HCEC 1CT (cell line): ENCODE measurements around the gene TESK2.

ENCODE experiments used
- DNase-seq: peaks from one replicate; pipeline ENCODE4 v3.0.0-alpha.2; 2017

Gene TESK2

DNA sequence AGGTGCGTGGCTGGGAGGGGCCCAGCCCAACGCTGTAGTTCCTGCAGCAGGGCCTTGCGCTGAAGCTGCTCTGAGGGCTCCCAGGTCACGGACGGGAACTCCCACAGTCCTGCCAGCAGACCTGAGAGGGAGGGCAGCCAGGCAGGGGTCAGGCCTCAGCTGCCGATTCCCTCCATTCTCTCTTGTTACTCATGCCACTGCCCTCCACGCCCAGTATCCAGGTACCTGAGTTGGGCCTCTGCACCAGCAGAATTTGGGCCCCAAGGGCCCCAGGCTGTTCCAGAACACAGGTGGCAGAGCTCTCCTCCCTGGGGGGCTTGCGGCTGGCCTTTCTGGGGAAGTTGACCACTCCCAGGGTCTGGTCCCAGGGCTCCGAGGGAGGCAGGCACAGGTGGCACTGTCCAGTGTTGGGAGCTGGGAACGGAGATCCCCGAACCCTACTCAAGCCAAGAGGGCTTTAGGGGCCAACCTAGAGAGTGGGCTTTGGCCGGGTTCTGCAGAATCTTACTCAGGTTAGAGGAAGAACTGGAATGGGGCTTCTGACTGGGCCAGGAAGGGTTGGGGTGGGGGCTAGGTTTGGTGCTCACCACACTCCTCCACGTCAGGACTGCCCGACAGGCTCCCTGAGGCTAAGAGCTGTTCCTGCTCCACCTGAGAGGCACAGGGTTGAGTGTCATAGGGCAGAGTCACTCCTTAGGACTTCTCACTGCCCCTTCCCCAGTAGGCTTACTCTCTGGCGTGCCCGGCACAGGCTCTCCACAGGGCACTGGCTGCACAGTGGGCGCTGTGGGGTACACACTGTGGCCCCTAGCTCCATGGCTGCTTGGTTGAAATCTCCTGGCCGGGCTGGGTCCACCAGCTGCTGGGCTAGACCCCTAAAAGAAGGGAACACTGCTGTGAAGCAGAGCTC is 159.3 kb downstream of the TESK2 start:
- DNase-seq = no peak

GRCh38 chr1:45329445-45329844 is 161.5 kb downstream of the TESK2 start:
- DNase-seq = no peak

- DNase-seq = no peak
These were observed 162.3 kb downstream of the TESK2 start for GRCh38 chr1:45328680-45329079.

DNA sequence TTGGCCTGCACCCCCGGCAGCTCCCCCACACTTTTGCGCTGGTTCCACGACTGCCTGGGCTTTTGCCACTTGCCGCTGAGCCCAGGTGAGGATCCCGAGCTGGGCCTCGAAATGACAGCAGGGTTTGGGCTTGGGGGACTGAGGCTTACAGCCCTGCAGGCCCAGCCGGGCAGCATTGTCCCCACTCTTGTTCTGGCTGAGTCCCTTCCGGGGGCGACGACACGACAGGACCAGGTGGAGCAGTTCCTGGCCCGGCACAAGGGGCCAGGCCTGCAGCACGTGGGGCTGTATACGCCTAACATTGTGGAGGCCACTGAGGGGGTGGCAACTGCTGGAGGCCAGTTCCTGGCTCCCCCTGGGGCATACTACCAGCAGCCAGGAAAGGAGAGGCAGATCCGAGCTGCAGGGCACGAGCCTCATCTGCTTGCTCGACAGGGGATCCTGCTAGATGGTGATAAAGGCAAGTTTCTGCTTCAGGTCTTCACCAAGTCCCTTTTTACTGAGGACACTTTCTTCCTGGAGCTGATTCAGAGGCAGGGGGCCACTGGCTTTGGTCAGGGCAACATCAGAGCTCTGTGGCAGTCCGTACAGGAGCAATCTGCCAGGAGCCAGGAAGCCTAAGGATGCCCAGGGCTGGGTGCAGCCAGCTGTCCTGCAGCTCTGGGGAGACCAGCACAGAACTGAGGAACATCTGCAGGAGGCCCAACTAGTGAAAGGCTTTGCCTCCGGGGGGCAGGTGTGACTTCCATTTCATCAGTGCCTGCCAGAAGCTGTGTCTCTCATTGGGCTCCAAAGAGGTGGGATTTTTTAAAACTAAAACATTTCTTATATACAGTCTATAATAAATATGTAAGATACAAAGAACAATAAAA is 163.1 kb downstream of the TESK2 start:
- no peak for DNase-seq

GRCh38 chr1:45326627-45327623 is 164.0 kb downstream of the TESK2 start, which contains the start of gene HPDL:
TSS of gene HPDL (plus strand) at chr1:45326895. CDS start at chr1:45327149, 254 bp downstream.
- DNase-seq = no peak

- no peak for DNase-seq
These were observed 165.0 kb downstream of the TESK2 start for GRCh38 chr1:45325851-45326506.

DNA sequence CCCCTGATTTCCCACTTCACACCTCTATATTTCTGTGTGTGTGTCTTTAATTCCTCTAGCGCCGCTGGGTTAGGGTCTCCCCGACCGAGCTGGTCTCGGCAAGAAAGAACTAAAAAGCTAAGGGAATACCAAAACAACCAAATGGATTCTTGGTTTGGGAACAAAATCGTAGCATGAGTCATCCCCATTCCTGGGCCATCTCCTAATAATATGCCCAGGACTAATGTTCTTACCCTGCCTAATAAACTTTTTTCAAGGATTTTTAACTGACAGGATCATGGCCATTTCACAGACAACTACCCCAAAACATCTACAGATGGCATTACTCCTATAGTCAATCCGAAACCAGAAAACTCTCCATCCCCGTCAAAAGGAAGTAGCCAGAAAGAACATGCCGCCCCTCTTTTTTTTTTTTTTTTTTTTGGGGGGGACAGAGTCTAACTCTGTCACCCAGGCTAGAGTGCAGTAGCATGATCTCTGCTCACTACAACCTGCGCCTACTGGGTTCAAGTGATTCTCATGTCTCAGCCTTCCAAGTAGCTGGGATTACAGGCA is 168.4 kb downstream of the TESK2 start:
- DNase-seq = no peak

- no peak for DNase-seq
These were observed 169.5 kb downstream of the TESK2 start for GRCh38 chr1:45321444-45321843.

DNA sequence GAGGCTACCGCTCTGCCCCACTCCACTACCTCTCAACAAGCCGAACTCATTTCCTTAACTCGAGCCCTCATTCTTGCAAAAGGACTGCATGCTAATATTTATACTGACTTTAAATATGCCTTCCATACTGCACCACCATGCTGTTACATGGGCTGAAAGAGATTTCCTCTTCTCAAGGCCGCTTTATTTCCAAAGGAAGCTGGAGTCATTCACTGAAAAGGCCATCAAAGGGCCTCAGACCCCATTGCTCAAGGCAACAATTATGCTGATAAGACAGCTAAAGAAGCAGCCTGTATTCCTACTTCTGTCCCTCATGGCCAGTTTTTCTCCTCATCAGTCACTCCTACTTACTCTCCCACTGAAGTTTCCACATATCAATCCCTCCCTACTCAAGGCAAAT is 171.2 kb downstream of the TESK2 start:
- DNase-seq = no peak

GRCh38 chr1:45317166-45317565 is 173.8 kb downstream of the TESK2 start:
- no peak for DNase-seq

- no peak for DNase-seq
These were observed 176.7 kb downstream of the TESK2 start for GRCh38 chr1:45314266-45314665.

DNA sequence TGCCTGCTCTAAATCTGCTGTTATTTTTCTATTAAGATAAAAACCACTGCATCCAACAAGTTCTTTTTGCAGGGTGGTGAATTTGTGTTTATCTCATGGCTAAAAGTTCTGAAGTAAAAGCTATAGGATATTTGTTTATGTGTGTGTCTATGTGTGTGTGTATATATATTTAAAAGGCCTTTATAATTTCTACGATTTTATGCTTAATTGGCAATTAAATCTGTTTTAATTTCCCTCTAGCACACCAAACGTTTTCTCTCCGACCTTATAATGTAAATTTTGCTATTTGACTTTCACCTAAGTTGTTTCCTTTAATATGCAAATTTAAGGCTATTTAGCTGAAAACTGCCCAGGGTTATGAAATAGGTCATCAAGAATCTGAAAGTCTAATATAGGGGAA is 184.1 kb downstream of the TESK2 start:
- DNase-seq = no peak

- DNase-seq = peak; percentile 56
These were observed 184.6 kb downstream of the TESK2 start for GRCh38 chr1:45306319-45306718.

DNA sequence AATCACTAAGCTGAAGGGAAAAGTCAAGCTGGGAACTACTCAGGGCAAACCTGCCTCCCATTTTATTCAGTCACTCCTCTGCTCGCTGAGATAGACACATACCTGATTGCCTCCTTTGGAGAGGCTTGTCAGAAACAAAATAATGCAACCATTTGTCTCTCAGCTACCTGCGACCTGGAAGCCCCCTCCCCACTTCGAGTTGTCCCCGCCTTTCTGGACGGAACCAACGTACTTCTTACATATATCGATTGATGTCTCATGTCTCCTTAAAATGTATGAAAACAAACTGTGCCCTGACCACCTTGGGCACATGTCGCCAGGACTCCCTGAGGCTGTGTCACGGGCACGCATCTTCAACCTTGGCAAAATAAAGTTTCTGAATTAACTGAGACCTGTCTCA is 185.7 kb downstream of the TESK2 start:
- no peak for DNase-seq

- DNase-seq = peak; percentile 13
These were observed 186.5 kb downstream of the TESK2 start for GRCh38 chr1:45304311-45305081.

DNA sequence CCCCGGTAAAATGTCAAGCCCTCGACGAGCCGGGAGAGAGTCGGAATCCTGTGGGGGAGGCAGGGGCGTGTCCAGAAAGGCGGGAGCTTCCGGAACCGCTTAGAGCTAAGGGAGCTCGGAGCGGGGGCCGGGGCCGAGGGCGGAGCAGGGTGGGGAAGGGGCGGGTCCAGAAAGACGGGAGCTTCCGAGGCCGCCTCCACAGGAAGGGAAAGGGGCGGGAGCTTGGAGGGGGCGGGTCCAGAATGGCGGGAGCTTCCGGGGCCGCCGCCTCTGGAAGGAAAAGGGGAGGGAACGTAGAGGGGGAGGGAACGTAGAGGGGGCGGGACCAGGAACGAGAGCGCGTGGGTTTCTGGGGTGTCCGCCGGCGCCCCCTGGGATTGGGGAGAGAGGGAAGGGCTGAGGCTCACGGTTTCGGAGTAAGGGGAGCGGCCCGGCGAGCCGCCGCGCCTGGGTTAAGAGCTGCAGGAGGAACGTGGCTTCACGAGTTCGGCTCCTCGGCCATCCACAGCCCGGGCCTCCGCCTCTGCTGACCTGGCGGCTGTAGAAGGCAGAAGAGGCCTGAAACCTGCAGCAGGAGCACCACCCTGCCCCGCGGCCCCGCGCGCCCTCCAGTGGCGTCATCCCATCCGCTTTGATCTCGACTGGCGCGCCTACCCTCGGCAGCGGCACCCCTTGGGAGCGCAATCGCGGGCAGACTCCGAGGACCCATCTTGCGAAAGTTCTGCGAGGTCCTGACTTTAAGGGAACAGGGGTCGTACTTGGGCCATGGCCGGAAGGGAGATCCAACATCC is 187.2 kb downstream of the TESK2 start:
- peak; percentile 98 for DNase-seq

GRCh38 chr1:45302505-45303150 is 188.3 kb downstream of the TESK2 start:
- DNase-seq = no peak

DNA sequence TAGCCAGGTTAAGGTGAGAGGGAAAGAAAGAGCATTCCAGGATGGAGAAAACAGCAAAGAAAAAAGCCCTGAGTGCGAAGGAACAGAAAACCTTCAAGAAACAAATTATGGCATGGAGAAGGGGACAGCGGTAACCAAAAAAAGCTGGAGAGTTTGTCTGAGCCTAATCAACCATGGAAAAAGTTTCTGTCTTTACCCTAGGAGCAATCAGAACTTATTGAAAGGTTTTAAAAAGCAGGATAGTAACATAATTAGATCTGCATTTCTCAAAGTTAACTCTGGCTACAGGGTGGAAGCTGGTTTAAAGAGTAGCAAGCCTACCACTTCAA is 190.3 kb downstream of the TESK2 start:
- no peak for DNase-seq

DNA sequence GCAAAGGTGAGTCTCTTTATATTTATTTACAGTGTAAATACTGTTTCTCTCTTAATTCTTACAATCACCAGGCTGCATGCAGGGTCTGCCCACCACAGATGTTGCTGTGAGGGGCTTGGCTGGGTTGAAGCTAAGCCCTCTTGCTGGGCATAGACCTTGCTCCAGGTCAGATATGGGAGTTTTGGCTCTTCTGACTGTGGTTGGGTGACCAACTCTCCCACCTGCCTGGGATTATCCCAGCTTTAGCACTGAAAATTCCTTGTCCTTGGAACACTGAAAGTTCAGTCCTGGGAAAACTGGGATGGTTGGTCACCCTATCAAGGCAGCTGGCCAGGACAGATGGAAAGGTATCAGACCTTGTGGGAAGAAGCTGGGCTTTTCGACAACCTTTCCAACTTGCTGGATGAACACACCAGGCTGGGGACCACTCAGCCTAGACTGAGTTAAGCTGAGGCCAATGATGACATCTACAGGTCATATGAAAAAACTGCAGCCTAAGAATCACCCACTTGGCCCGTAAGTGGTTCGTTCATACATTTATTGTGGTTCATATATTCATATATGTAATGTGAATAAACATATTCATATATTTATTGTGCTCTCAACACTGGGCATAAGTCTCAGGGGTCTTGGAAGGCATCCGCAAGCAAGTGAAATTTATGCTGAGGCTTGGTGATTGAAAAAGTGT is 190.8 kb downstream of the TESK2 start:
- peak; percentile 69 for DNase-seq
